OCI-LY7 (cell line): ENCODE results near the gene MSH3.

Source experiments
- EZH2phosphoT487 ChIP-seq: fragments of 200-600 bp; sonication (generic); IDR thresholded peaks from 2 replicates; pipeline ENCODE4 v1.6.1; 2018; ENCODE audit warnings: low read depth, borderline replicate concordance, mild to moderate bottlenecking, mixed run types, antibody characterized with exemption, low read length, moderate library complexity, mixed read lengths
- TF ChIP-seq, protein P1 (sequence below): fragments of 200-600 bp; sonication (generic); conservative IDR thresholded peaks from 2 replicates; pipeline ENCODE4 v1.5.1; 2014; ENCODE audit warnings: mild to moderate bottlenecking, antibody characterized with exemption, low read length, moderate library complexity, mixed read lengths

- TF ChIP-seq, protein P1, sequence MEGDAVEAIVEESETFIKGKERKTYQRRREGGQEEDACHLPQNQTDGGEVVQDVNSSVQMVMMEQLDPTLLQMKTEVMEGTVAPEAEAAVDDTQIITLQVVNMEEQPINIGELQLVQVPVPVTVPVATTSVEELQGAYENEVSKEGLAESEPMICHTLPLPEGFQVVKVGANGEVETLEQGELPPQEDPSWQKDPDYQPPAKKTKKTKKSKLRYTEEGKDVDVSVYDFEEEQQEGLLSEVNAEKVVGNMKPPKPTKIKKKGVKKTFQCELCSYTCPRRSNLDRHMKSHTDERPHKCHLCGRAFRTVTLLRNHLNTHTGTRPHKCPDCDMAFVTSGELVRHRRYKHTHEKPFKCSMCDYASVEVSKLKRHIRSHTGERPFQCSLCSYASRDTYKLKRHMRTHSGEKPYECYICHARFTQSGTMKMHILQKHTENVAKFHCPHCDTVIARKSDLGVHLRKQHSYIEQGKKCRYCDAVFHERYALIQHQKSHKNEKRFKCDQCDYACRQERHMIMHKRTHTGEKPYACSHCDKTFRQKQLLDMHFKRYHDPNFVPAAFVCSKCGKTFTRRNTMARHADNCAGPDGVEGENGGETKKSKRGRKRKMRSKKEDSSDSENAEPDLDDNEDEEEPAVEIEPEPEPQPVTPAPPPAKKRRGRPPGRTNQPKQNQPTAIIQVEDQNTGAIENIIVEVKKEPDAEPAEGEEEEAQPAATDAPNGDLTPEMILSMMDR: no peak
- TF ChIP-seq EZH2phosphoT487: no peak
These were observed 211.9 kb downstream of the MSH3 start for GRCh38 chr5:80866371-80866770.
